GM12878 (cell line): ENCODE measurements around the gene HNF4A. TPM values are rescaled to one million over a fixed set of nuclear protein-coding genes. Genes with fewer than 3 reads are reported as not detected.

Experiments
- ATAC-seq: fragments of 200-7000 bp; cut with Tn5 transposase; 3 replicates; pipeline ENCODE4 v1.9.1; 2020; ENCODE audit warnings: mild to moderate bottlenecking, moderate library complexity
- BruUV-seq: library from RNA; stranded (reverse); fragments of 400-500 nt; replicated peaks from 2 replicates; lab custom pipeline; 2021; lab: Mats Ljungman, UMichigan
- CTCF ChIA-PET: fragments of 300-600 bp; sonication (Branson Sonifier 250); formaldehyde crosslinking; extraction: SDS; loops from one replicate; lab custom pipeline; 2021; ENCODE audit warnings: inconsistent platforms; lab: Yijun Ruan, JAX
- POLR2A ChIA-PET: fragments of 350-600 bp; formaldehyde crosslinking; extraction: SDS; loops from one replicate; lab custom pipeline; 2021; ENCODE audit warnings: inconsistent platforms; lab: Charles Lee
- RAD21 ChIA-PET: fragments of 300-600 bp; sonication (Branson Sonifier 250); formaldehyde crosslinking; loops from one replicate; lab custom pipeline; 2023; ENCODE audit warnings: antibody characterized with exemption; ENCODE audit not compliant: unreplicated experiment; lab: Charles Lee
- SMC1A ChIA-PET: fragments of 300-600 bp; sonication (Branson Sonifier 250); formaldehyde crosslinking; loops from one replicate; lab custom pipeline; 2023; ENCODE audit not compliant: unreplicated experiment, uncharacterized antibody; lab: Charles Lee
- DNase-seq: peaks from one replicate; pipeline ENCODE4 v3.0.0-alpha.2; 2011; ENCODE audit warnings: low read depth, low spot score
- FAIRE-seq: peaks from 3 replicates; lab custom pipeline; 2011; peaks lifted over from hg19 to GRCh38; lab: Jason Lieb, UNC
- H2AFZ ChIP-seq: 2 replicates; pipeline ENCODE4 v1.6.0; 2011; ENCODE audit warnings: low read depth, low read length, control low read depth; ENCODE audit not compliant: control insufficient read depth
- H3K27ac ChIP-seq: 2 replicates; pipeline ENCODE4 v1.5.1; 2011; ENCODE audit warnings: control low read depth; ENCODE audit not compliant: control insufficient read depth, insufficient read depth
- H3K27me3 ChIP-seq, 2 experiments: replicated peaks in 1 of 2; 2 replicates each; pipeline versions ENCODE4 v1.6.0 to v1.6.1; 2011; ENCODE audit warnings: low read length in 1 of 2; ENCODE audit not compliant: control insufficient read depth in 2 of 2, insufficient read depth in 2 of 2
- H3K36me3 ChIP-seq, 2 experiments: 2 replicates each; pipeline ENCODE4 v1.5.1; 2011; ENCODE audit warnings: low read length in 1 of 2; ENCODE audit not compliant: control insufficient read depth in 2 of 2, insufficient read depth in 2 of 2
- H3K4me1 ChIP-seq: 2 replicates; pipeline ENCODE4 v1.6.1; 2011; ENCODE audit warnings: mild to moderate bottlenecking, low read length, moderate library complexity, mixed read lengths; ENCODE audit not compliant: control insufficient read depth, insufficient read depth
- H3K4me2 ChIP-seq: 2 replicates; pipeline ENCODE4 v1.6.0; 2011; ENCODE audit warnings: control low read depth; ENCODE audit not compliant: control insufficient read depth, insufficient read depth
- H3K4me3 ChIP-seq: fragments of 200-600 bp; sonication (generic); 2 replicates; pipeline ENCODE4 v1.5.1; 2016
- H3K79me2 ChIP-seq: 2 replicates; pipeline ENCODE4 v1.6.0; 2011; ENCODE audit warnings: low read length; ENCODE audit not compliant: control insufficient read depth, insufficient read depth
- H3K9ac ChIP-seq: 2 replicates; pipeline ENCODE4 v1.8.0; 2011; ENCODE audit warnings: low read length, control low read depth, mixed read lengths; ENCODE audit not compliant: control insufficient read depth, insufficient read depth
- H3K9me3 ChIP-seq: replicated peaks from 3 replicates; pipeline ENCODE4 v1.5.1; 2011; ENCODE audit warnings: mild to moderate bottlenecking, low read length; ENCODE audit not compliant: control insufficient read depth, insufficient read depth
- H4K20me1 ChIP-seq: 2 replicates; pipeline ENCODE4 v1.6.0; 2011; ENCODE audit not compliant: control insufficient read depth, insufficient read depth
- BHLHE40 ChIP-seq, 2 experiments: fragments of 450-650 bp in 1 of 2; IDR thresholded peaks; 2 replicates each; pipeline ENCODE4 v1.6.1; 2011 to 2017; ENCODE audit warnings: low read depth in 2 of 2, borderline replicate concordance in 1 of 2, improper control_type of control experiment in 1 of 2, low read length in 1 of 2, mild to moderate bottlenecking in 1 of 2
- CHD2 ChIP-seq: IDR thresholded peaks from 2 replicates; pipeline ENCODE4 v1.6.1; 2011; ENCODE audit warnings: low read depth, low read length, improper control_type of control experiment, borderline replicate concordance
- CREM ChIP-seq: IDR thresholded peaks from 2 replicates; pipeline ENCODE4 v1.6.1; 2014; ENCODE audit warnings: antibody characterized with exemption, low read depth
- EP300 ChIP-seq, 2 experiments: fragments of 150-350 bp in 1 of 2; IDR thresholded peaks; 2 replicates each; pipeline ENCODE4 v1.6.1; 2011 to 2012; ENCODE audit warnings: low read depth in 2 of 2, low read length in 2 of 2, borderline replicate concordance in 1 of 2, improper control_type of control experiment in 1 of 2, inconsistent platforms in 1 of 2; ENCODE audit not compliant: control insufficient read depth in 1 of 2
- ETV6 ChIP-seq, 2 experiments: fragments of 450-650 bp in 1 of 2; IDR thresholded peaks in 1 of 2; conservative IDR thresholded peaks in 1 of 2; 2 replicates each; pipeline ENCODE4 v1.6.1; 2014; ENCODE audit warnings: antibody characterized with exemption in 1 of 2, borderline replicate concordance in 1 of 2, low read depth in 1 of 2, mild to moderate bottlenecking in 1 of 2, moderate library complexity in 1 of 2
- FOS ChIP-seq: IDR thresholded peaks from 3 replicates; pipeline ENCODE4 v1.6.1; 2011; ENCODE audit warnings: borderline replicate concordance; ENCODE audit not compliant: insufficient read length; ENCODE audit errors: extremely low read depth
- FOXK2 ChIP-seq: fragments of 450-650 bp; IDR thresholded peaks from 2 replicates; pipeline ENCODE4 v1.6.1; 2017; ENCODE audit warnings: mild to moderate bottlenecking, moderate library complexity
- KAT2A ChIP-seq: conservative IDR thresholded peaks from 2 replicates; pipeline ENCODE4 v1.6.1; 2011; ENCODE audit warnings: low read depth, low read length; ENCODE audit not compliant: control insufficient read depth
- MXI1 ChIP-seq: fragments of 150-350 bp; IDR thresholded peaks from 2 replicates; pipeline ENCODE4 v1.6.1; 2011; ENCODE audit warnings: low read depth, mild to moderate bottlenecking, inconsistent platforms, low read length, improper control_type of control experiment
- NFYB ChIP-seq: IDR thresholded peaks from 2 replicates; pipeline ENCODE4 v1.6.1; 2011; ENCODE audit warnings: low read depth, mild to moderate bottlenecking, low read length, improper control_type of control experiment, moderate library complexity; ENCODE audit not compliant: insufficient read depth
- SIN3A ChIP-seq: IDR thresholded peaks from 2 replicates; pipeline ENCODE4 v1.6.1; 2012; ENCODE audit warnings: low read depth, low read length, improper control_type of control experiment
- SRF ChIP-seq, 2 experiments: IDR thresholded peaks; 2 replicates each; pipeline ENCODE4 v1.6.1; 2011; ENCODE audit warnings: low read depth in 2 of 2, low read length in 2 of 2, mild to moderate bottlenecking in 1 of 2, moderate library complexity in 1 of 2
- STAT3 ChIP-seq: IDR thresholded peaks from 2 replicates; pipeline ENCODE4 v1.6.1; 2011; ENCODE audit warnings: low read depth, low read length, improper control_type of control experiment
- ZBED1 ChIP-seq: IDR thresholded peaks from 2 replicates; pipeline ENCODE4 v1.6.1; 2016; ENCODE audit warnings: borderline replicate concordance
- WGBS: methylation state at CpG from one replicate; pipeline ENCODE4 v1.1.6; 2016; ENCODE audit warnings: low lambda C conversion rate; ENCODE audit not compliant: insufficient replicate concordance, insufficient coverage; ENCODE audit errors: missing lambda C conversion rate; 5-methylcytosine and 5-hydroxymethylcytosine counted together
- in situ Hi-C: fragments of 300-500 bp; cut with MboI; formaldehyde crosslinking; loops from 9 replicates; pipeline ENCODE4 v1.14.3; 2018; ENCODE audit warnings: mixed read lengths
- intact Hi-C: fragments of 100-400 bp; cut with micrococcal nuclease; formaldehyde crosslinking; loops from one replicate; pipeline ENCODE4 v1.14.2; 2022; ENCODE audit not compliant: unreplicated experiment
- polyA plus RNA-seq, 11 experiments: library from polyadenylated mRNA; depleted of rRNA in 4 of 11; unstranded in 6 of 11; stranded (reverse) in 5 of 11; fragments of >200 nt; fragmentation: Nextera tagmentation in 4 of 11; fragmentation: Illumina TruSeq in 1 of 11; extraction: Ambion mirVana in 4 of 11; extraction: Trizol in 1 of 11; gene quantifications; 1 replicate in 1 of 11; 2 replicates in 10 of 11; pipeline versions ENCODE4 v1.2.1 to v1.2.3, GENCODE V29; 2011 to 2016; ENCODE audit warnings: inconsistent platforms in 2 of 11, missing spikeins in 2 of 11, low read depth in 1 of 11
- total RNA-seq, 4 experiments: library from RNA; depleted of rRNA in 3 of 4; stranded (reverse); fragments of >200 nt in 3 of 4; fragmentation: Illumina TruSeq in 1 of 4; extraction: Trizol in 1 of 4; gene quantifications; 2 replicates each; pipeline versions ENCODE4 v1.2.1 to v1.2.3, GENCODE V29; 2013 to 2021

The HNF4A gene
- total and polyA plus RNA-seq, 10 of the 15 experiments (the other 5 are each of a cell fraction or from before 2014, with no cell fraction given), result 0.21 TPM; not detected in 9

DNA sequence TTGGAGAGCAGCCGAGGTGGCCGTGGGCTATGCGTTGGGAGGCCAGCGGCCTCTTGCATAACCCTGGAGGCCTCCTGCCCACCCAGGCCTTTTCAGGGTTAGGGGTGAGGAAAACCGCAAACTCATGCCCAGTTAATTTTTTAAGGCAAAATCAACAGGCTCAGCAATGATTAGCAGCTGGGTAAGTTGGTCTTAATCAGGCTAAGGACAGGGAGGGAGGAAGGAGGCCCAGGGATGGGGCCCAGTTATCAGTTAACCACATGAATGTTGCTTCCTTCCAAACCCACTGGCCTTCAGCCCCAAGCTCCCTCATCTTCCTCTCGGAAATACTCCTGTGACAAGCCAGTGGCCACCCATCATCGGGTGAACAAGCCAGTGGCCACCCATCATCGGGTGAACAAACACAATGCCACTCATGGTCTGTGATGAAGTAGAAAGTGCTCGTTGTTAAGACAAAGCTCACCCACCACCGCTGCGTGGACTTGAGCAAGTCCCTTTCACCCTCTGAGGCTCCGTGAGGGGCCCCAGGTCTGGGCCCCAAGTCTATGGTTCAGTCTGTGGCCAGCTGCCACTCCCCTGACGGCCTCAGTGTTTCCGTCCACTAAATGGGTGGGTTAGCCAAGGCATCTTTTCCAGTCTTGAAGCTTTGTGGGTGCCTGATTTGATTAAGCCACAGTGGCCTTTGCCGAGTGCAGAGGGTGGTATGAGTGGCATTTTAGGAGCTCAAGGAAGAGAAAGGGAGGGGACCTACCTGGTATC lies 39.4 kb downstream of the HNF4A start:
- no peak overlapping the region for H2AFZ ChIP-seq
- CTCF ChIA-PET, result interaction anchor here (0.5 to 1.9 kb wide), 2 partner anchors 9 to 14 kb away, joined by 3 to 9 read pairs; no protein-coding TSS in a partner anchor
- in situ Hi-C loops (no loop called here), intact Hi-C loops (no loop called here)
- no peaks in the 10 kb centered on the region for H3K79me2 ChIP-seq
- RAD21 ChIA-PET, result no interaction called here
- H3K36me3 ChIP-seq, result no peaks in the 10 kb centered on the region
- no peak overlapping the region for H3K27ac ChIP-seq
- no peak overlapping the region for H3K4me2 ChIP-seq
- H3K9me3 ChIP-seq, result no peaks in the 10 kb centered on the region
- ATAC-seq (no peak), FAIRE-seq (no peak), DNase-seq (no peak)
- peaks cover 0 to 8% of the 10 kb centered on the region in 2 experiments; a peak in 2 of 4 replicates for H3K27me3 ChIP-seq
- POLR2A ChIA-PET, result no interaction called here
- TF ChIP-seq STAT3 (no peak), EP300 (IDR thresholded peaks at IDR 0.05; ENCODE audit: borderline replicate concordance in 1 of 2, control insufficient read depth in 1 of 2, low read depth in 2 of 2, low read length in 2 of 2) (no peak)
- no peak overlapping the region for H3K9ac ChIP-seq
- H3K4me1 ChIP-seq, result no peaks in the 10 kb centered on the region
- SMC1A ChIA-PET, result no interaction called here
- no peaks in the 10 kb centered on the region for H4K20me1 ChIP-seq
- H3K4me3 ChIP-seq, result no peak overlapping the region
- WGBS, result 18% methylated on average over 15 of the region's 15 CpGs
- no TSS peak for BruUV-seq

DNA sequence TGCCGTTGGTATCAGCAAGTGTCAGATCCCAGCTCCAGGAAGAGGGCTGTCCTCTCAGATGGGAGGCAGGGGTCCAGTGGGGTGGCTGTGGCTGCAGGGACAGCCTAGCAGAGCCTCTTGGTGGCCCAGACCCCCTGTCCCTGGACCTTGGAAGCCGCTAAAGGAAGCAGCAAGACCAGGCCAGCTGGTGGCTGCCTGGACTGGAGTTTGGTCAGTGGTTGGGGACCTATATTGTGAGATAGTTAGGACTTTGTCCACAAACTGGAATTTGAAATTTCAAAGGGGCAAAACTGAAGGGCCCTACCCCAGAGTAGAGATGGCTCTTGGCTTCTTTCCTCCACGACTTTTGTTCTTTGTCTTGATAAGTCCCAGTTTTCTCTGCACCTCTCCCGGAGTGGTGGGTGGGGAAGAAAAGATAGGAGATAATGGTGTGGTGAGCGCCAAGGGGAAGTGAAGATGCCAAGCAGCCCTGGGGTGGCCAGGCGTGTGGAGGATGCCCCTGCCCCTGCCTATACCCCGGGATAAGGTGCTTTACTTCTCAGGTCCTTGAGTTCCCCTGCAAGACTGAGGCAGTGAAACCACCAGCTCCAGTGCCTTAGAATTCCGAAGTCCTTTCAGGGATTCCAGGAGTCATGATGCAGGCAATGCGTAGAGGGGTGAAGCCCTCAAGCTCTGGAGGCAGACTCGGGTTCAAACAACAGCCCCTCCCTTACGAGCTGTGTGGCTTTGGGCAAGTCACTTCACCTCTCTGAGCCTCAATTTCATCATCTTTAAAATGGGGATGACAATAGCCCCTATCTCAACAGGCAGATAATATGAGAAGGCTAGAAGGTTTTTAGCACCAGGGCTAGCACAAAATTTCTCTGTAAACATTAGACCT lies 40.2 kb downstream of the HNF4A start:
- Histone ChIP-seq H2AFZ (no peak overlapping the region), H3K9ac (no peak overlapping the region), H3K36me3 (no peaks in the 10 kb centered on the region), H3K27me3 (peaks cover 0 to 8% of the 10 kb centered on the region in 2 experiments; a peak in 2 of 4 replicates), H3K27ac (no peak overlapping the region), H3K79me2 (no peaks in the 10 kb centered on the region), H4K20me1 (no peaks in the 10 kb centered on the region), H3K4me2 (no peak overlapping the region), H3K9me3 (no peaks in the 10 kb centered on the region), H3K4me3 (no peak overlapping the region), H3K4me1 (no peaks in the 10 kb centered on the region)
- DNase-seq (no peak), ATAC-seq (no peak), FAIRE-seq (no peak)
- ChIA-PET RAD21 (no interaction called here), SMC1A (no interaction called here), CTCF (interaction anchor here (0.5 to 1.9 kb wide), 2 partner anchors 10 to 15 kb away, joined by 3 to 9 read pairs; no protein-coding TSS in a partner anchor), POLR2A (no interaction called here)
- 3% methylated on average over 8 of the region's 11 CpGs for WGBS
- intact Hi-C loops (no loop called here), in situ Hi-C loops (no loop called here)
- BruUV-seq, result no TSS peak
- TF ChIP-seq SRF (IDR thresholded peaks at IDR 0.05; ENCODE audit: low read depth in 2 of 2, low read length in 2 of 2) (no peak), MXI1 (no peak), BHLHE40 (IDR thresholded peaks at IDR 0.05; ENCODE audit: borderline replicate concordance in 1 of 2, low read depth in 2 of 2, low read length in 1 of 2) (no peak), ETV6 (conservative IDR thresholded peaks at IDR 0.05 in 1 of 2, IDR thresholded peaks at IDR 0.05 in 1 of 2; ENCODE audit: borderline replicate concordance in 1 of 2, low read depth in 1 of 2) (no peak), NFYB (no peak), FOXK2 (no peak), SIN3A (no peak), KAT2A (no peak), CREM (no peak), ZBED1 (no peak), FOS (no peak), CHD2 (no peak)
